Measurements from ENCODE around the gene HEMK1. TPM values are rescaled to one million over a fixed set of nuclear protein-coding genes. Genes with fewer than 3 reads are reported as not detected.

The HEMK1 gene
- total RNA-seq, 2 experiments from 2014 or later = 27.0 to 30.4 TPM

DNA sequence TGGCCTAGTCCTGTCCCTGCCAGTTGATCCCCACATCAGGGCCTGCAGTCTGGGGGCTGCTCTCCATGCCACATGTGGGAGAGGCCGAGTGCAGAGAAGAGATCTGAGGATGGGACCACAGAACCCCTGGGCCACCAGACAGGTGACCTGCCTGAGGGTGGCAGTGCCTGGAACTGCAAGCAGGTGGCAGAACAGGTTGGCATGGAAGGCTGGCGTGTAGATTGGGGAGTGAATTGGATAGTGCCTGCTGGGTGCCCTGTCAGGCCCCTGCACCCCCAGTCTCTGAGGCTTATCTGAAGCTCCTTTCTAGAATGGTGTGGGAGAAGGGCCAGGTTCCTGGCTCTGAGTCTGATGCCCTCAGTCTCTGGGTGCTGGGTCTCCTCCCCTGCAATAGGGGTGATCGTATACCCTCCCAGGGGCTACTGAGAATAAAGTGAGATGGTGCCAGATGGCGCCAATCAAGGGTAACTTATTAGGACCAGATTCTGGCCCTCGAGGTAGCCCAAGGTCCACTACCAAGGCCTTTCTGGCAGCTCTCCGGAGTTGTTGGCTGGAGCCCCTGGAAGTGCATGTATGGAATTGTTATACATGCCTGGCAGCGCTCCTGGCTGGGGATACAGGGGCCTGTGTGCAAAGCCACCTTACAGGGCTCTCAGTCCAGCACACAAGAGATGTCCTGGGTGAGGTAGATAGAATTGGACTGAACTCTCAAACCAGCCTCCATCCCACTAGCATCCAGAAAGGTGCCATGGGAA lies 17.5 kb upstream of the HEMK1 start:
- Mint-ChIP-seq H3K27ac (no peak overlapping the region), H3K4me1 (ENCODE audit: low read depth) (no peaks in the 10 kb centered on the region), H3K4me3 (no peak overlapping the region), H3K9me3 (no peaks in the 10 kb centered on the region), H3K27me3 (ENCODE audit: low read depth) (no peaks in the 10 kb centered on the region), H3K36me3 (ENCODE audit: low read depth) (no peaks in the 10 kb centered on the region)
- DNase-seq = peak; percentile 35
- intact Hi-C loops (cut with micrococcal nuclease) = loop anchor here (1.0 kb wide), 1 partner anchor 62 kb away; no protein-coding TSS in a partner anchor
- CTCF ChIA-PET = interaction anchor here (0.6 to 2.4 kb wide), 7 partner anchors 9 to 416 kb away, joined by 3 to 12 read pairs (median 3); partner anchors contain the start of gene HEMK1

DNA sequence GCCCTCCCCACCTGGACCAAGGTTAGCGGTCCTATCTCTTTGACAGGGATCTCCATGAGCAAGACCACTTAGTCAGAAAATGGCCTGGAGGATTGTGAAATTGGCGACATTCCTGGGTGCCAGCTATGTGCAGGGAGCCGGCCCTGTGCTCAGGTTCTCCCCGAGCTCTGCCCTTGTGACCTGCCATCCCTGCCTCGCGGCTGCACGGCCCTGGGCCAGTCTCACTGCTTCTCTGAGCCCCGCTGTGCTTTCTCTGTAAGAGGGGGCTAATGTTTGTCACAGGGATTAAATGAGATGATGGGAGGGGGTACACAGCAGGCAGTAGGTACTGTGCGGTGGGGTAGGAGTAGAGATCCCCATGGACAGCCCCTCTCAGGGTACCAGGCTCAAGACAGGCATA lies 16.7 kb upstream of the HEMK1 start:
- DNase-seq = no peak
- H3K27me3 Mint-ChIP-seq (ENCODE audit: low read depth) = no peaks in the 10 kb centered on the region
- no peaks in the 10 kb centered on the region for H3K36me3 Mint-ChIP-seq (ENCODE audit: low read depth)
- intact Hi-C loops (cut with micrococcal nuclease) = no loop called here
- no peaks in the 10 kb centered on the region for H3K9me3 Mint-ChIP-seq
- H3K4me3 Mint-ChIP-seq = no peak overlapping the region
- no peaks in the 10 kb centered on the region for H3K4me1 Mint-ChIP-seq (ENCODE audit: low read depth)
- H3K27ac Mint-ChIP-seq = no peak overlapping the region
- CTCF ChIA-PET = interaction anchor here (2.4 kb wide), 1 partner anchor 10 kb away, joined by 12 read pairs; no protein-coding TSS in a partner anchor

DNA sequence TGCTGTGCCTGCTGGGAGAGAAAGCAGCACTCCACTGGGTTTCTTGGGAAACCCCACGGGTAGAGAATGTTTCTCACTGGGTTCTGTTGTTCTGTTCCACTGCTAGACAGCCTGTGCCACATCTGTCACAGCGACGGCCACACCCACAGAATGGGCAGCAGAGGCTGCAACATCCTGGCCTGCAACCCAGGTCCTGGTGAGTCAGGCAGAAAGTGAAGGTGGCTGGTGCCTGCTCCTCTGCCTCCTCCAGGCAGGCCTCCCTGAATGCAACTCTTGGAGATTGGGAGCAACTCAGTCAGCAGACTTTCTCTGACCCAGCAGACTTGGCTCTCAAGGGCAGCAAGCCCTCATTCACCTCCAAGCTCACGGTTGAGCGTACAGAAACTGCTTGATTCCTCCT lies 14.8 kb upstream of the HEMK1 start:
- intact Hi-C loops (cut with micrococcal nuclease) = no loop called here
- Mint-ChIP-seq H3K4me1 (ENCODE audit: low read depth) (no peaks in the 10 kb centered on the region), H3K9me3 (no peaks in the 10 kb centered on the region), H3K4me3 (no peak overlapping the region), H3K36me3 (ENCODE audit: low read depth) (no peaks in the 10 kb centered on the region), H3K27me3 (ENCODE audit: low read depth) (no peaks in the 10 kb centered on the region), H3K27ac (no peak overlapping the region)
- peak; percentile 28 for DNase-seq
- CTCF ChIA-PET = interaction anchor here (1.3 kb wide), 1 partner anchor 12 kb away, joined by 5 read pairs; no protein-coding TSS in a partner anchor

DNA sequence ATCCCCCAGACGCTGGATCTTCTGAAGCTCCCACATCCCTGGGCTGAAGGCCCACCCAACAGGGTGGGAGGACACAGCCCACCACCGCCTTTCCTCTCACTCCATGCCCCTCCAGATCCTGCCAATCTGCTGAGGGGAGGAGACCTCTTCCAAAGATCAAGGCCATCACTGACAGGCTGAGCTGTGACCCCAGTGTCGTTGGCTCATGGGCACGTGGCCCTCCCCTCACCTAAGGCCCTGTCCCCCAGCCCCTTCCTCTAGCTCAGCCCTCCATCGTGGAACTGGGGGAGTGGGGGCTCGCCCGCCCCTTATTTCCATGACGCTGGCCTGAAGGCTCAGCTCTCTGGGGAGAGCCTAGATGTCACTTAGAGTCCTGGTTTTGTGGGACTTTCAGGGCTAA lies 12.2 kb upstream of the HEMK1 start:
- Mint-ChIP-seq H3K36me3 (ENCODE audit: low read depth) (no peaks in the 10 kb centered on the region), H3K27me3 (ENCODE audit: low read depth) (no peaks in the 10 kb centered on the region), H3K27ac (no peak overlapping the region), H3K4me1 (ENCODE audit: low read depth) (no peaks in the 10 kb centered on the region), H3K9me3 (no peaks in the 10 kb centered on the region), H3K4me3 (no peak overlapping the region)
- intact Hi-C loops (cut with micrococcal nuclease) = no loop called here
- DNase-seq = no peak
- CTCF ChIA-PET = interaction anchor here (0.7 kb wide), 1 partner anchor 58 kb away, joined by 3 read pairs; no protein-coding TSS in a partner anchor

DNA sequence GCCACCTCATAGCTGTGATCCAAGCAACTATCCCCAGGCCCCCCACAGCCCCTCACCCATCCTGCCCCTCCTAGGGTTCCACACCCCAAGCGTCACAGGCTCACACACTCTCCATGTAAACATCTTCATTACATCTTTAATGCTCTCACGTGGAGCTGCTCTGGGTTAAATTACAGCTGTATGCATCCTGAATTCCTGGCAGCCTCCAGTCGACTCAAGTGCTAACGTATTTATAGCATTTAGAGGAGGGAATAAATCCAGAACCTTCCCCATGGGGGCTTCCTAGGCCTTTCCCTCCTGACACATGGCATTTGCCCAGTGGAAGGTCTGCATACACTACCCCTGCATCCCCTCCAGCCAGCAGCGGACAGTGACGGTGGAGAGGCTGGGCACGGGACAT lies 11.4 kb upstream of the HEMK1 start:
- Mint-ChIP-seq H3K27me3 (ENCODE audit: low read depth) (no peaks in the 10 kb centered on the region), H3K9me3 (no peaks in the 10 kb centered on the region), H3K4me1 (ENCODE audit: low read depth) (no peaks in the 10 kb centered on the region), H3K36me3 (ENCODE audit: low read depth) (no peaks in the 10 kb centered on the region), H3K4me3 (no peak overlapping the region), H3K27ac (no peak overlapping the region)
- CTCF ChIA-PET = no interaction called here
- intact Hi-C loops (cut with micrococcal nuclease) = no loop called here
- no peak for DNase-seq

DNA sequence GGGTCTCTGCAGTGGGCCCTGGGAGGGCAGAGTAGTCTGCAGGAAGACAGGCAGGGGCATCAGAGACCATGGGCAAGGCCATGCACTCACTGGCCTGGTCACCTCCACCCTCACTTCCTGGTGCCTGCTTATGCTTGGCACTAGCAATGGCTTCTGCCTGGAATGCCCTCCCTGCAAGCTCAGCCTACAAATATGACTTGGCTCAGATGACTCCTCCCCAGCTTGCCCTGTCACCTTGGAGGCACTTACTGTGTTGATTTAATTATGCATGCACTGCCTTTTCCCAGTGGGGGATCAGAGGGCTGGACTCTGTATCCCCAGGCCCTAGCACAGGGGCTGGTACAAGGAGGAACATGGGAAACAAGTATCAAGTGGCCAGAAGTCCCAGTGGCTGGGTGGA lies 9.6 kb upstream of the HEMK1 start:
- Mint-ChIP-seq H3K9me3 (no peaks in the 10 kb centered on the region), H3K4me1 (ENCODE audit: low read depth) (no peaks in the 10 kb centered on the region), H3K36me3 (ENCODE audit: low read depth) (no peaks in the 10 kb centered on the region), H3K4me3 (no peak overlapping the region), H3K27ac (no peak overlapping the region), H3K27me3 (ENCODE audit: low read depth) (no peaks in the 10 kb centered on the region)
- CTCF ChIA-PET = interaction anchor here (0.6 kb wide), 1 partner anchor 9 kb away, joined by 3 read pairs; no protein-coding TSS in a partner anchor
- intact Hi-C loops (cut with micrococcal nuclease) = no loop called here
- DNase-seq = no peak

DNA sequence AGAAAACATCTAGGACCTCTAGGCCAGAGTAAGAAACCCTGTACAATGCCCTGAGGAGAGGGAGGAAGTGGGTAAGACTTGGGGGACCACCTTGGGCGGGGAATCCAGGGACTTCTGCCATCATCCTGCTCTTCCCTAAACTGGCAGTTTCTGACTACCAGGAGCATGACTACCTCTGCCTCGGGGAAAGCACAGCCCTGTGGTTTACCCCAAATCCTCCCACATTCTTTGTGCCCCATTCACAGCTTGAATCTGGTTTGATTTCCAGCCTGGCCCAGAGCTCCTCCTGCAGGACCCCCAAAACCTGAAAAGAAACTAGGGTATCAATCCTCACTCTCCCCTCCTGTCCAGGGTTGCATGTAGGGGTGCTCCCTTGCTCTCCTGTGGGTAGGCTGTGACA lies 6.5 kb upstream of the HEMK1 start:
- H3K27ac Mint-ChIP-seq = no peak overlapping the region
- H3K4me1 Mint-ChIP-seq (ENCODE audit: low read depth) = peaks cover 8% of the 10 kb centered on the region
- H3K4me3 Mint-ChIP-seq = no peak overlapping the region
- intact Hi-C loops (cut with micrococcal nuclease) = no loop called here
- H3K36me3 Mint-ChIP-seq (ENCODE audit: low read depth) = peaks cover 1% of the 10 kb centered on the region
- DNase-seq = no peak
- CTCF ChIA-PET = interaction anchor here (1.6 kb wide), 1 partner anchor 54 kb away, joined by 4 read pairs; the partner anchor contains the start of gene MAPKAPK3
- H3K27me3 Mint-ChIP-seq (ENCODE audit: low read depth) = no peaks in the 10 kb centered on the region
- H3K9me3 Mint-ChIP-seq = no peaks in the 10 kb centered on the region

DNA sequence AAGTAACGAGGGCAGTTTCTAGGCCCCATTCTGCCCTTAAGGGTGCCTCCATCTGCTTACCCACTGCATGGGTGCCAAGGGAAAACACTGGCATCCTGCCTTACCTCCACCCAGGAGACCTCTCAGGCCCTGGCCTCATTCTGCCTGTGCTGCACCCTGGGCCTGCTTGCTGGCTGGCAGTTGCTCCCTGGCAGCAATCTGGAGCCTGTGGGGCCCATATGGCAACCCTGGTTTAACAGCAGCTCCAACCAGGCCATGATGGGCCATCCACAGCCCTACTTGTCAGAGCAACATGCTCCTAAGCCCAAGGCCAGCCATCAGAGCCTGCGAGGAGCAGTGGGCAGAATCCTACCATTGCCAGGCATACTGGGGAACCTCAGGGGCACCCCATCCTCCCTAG lies 5.5 kb upstream of the HEMK1 start:
- CTCF ChIA-PET = interaction anchor here (1.6 kb wide), 1 partner anchor 53 kb away, joined by 4 read pairs; the partner anchor contains the start of gene MAPKAPK3
- no peak overlapping the region for H3K27ac Mint-ChIP-seq
- no peaks in the 10 kb centered on the region for H3K27me3 Mint-ChIP-seq (ENCODE audit: low read depth)
- DNase-seq = no peak
- H3K9me3 Mint-ChIP-seq = no peaks in the 10 kb centered on the region
- intact Hi-C loops (cut with micrococcal nuclease) = no loop called here
- H3K4me1 Mint-ChIP-seq (ENCODE audit: low read depth) = peaks cover 12% of the 10 kb centered on the region
- H3K4me3 Mint-ChIP-seq = no peak overlapping the region
- H3K36me3 Mint-ChIP-seq (ENCODE audit: low read depth) = peaks cover 1% of the 10 kb centered on the region

DNA sequence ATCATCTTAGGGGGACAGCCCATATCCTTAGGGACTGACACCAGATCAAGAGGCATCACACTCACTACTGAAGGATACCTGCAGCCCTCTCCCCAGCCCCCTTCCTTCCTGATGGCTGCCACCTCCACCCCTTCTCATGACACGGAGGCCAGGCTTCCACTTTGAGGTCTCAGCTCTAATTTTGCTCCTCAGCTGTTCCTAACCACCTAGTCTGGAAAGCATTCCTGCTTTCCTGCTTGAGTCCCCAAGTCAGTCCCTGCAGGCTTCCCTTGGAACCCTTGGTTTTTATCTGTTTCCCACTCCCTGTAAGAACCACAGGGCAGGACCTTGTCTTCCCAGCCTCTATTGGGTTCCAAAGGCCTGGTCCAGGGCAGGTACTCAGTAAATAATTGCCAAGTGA lies 5.0 kb upstream of the HEMK1 start:
- Mint-ChIP-seq H3K27ac (no peak overlapping the region), H3K4me1 (ENCODE audit: low read depth) (peaks cover 12% of the 10 kb centered on the region), H3K27me3 (ENCODE audit: low read depth) (no peaks in the 10 kb centered on the region), H3K4me3 (no peak overlapping the region), H3K9me3 (no peaks in the 10 kb centered on the region), H3K36me3 (ENCODE audit: low read depth) (peaks cover 1% of the 10 kb centered on the region)
- intact Hi-C loops (cut with micrococcal nuclease) = no loop called here
- no peak for DNase-seq
- CTCF ChIA-PET = no interaction called here

DNA sequence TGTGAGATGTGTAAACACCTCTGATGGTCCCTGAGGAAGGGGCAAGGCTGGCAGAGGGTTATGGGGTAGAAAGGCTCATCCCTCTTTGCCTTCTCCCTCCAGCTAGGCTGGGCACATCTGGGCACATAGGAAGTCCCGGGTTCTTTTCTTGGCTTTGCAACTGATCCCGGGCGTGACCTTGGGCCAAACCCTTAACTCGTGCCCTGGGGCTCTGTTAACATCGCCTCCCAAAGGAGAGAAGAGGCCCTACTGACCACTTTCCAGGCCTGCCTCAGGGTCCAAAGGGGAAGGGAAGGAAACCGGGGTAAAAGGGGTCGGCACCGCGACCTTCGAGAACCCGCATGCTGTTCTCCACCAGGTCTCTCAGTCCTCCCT lies 2.3 kb upstream of the HEMK1 start:
- Mint-ChIP-seq H3K4me1 (ENCODE audit: low read depth) (peaks cover 34% of the 10 kb centered on the region), H3K27ac (no peak overlapping the region)
- intact Hi-C loops (cut with micrococcal nuclease) = loop anchor here (2.0 kb wide), 1 partner anchor 208 kb away; the partner anchor contains the start of gene TMEM115

DNA sequence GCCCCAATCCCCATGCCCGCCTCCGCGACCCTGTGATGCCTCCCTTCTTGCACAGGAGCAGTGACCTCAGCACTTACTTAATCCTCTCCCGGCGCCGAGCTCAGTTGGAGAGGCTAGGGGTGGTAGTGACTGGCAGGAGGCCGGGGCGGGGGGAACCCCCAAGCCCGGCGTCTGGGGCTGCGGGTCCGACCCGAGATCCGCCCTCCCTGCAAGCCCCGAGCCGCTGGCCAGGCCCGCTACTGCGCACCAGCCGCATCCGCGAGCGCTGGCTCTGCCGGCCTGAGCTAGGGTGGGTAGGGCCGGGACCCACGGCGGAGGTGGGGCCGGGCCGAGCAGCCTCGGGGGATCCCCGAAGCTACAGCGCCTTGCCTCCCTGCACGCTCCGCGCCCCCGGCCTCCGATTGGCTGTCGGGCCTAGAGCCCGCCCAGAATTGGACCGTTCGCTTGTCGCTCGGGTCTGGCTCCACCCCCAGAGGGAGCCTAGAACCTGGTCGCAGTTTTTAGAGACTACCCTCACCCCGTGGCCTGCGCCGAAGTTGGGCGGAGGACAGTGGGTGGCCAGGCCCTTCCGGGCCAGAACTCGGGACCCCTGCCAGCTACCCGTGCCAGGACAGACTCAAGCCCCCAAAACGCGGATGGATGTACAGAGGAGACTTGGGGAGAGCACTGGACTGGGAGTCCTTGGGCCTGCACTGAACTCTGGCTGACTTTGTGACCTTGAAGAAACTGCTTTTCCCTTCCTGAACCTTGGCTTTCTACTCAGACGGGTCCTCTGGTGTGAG lies 1.7 kb upstream of the HEMK1 start, which contains the start of gene C3orf18:
TSS of gene C3orf18 (minus strand) at position 362 of the 782 bp plus-strand sequence. CDS start 2,048 bp downstream, outside the sequence.
- intact Hi-C loops (cut with micrococcal nuclease) = loop anchor here (2.0 kb wide), 2 partner anchors 209 to 217 kb away; partner anchors contain the start of genes CYB561D2, NPRL2 and TMEM115
- H3K4me3 Mint-ChIP-seq = peak within 1 kb of the TSS; percentile 98
- CTCF ChIA-PET = interaction anchor here (0.9 to 13.0 kb wide), 6 partner anchors 21 to 822 kb away, joined by 4 to 376 read pairs (median 119); partner anchors contain the start of genes CISH and MAPKAPK3

More for the DNA sequence above, 2.3 kb upstream of the HEMK1 start:
- Mint-ChIP-seq H3K27me3 (ENCODE audit: low read depth) (no peaks in the 10 kb centered on the region), H3K4me3 (peak overlapping the region; percentile 98), H3K36me3 (ENCODE audit: low read depth) (peaks cover 7% of the 10 kb centered on the region), H3K9me3 (no peaks in the 10 kb centered on the region)
- DNase-seq = no peak
- CTCF ChIA-PET = interaction anchor here (0.9 to 13.0 kb wide), 5 partner anchors 22 to 822 kb away, joined by 4 to 376 read pairs (median 4); partner anchors contain the start of genes CISH and MAPKAPK3

More for the DNA sequence above, 1.7 kb upstream of the HEMK1 start, which contains the start of gene C3orf18:
- Mint-ChIP-seq H3K27me3 (ENCODE audit: low read depth) (no peaks in the 10 kb centered on the region), H3K9me3 (no peaks in the 10 kb centered on the region), H3K27ac (peak within 1 kb of the TSS; percentile 95), H3K4me1 (ENCODE audit: low read depth) (peaks cover 40% of the 10 kb centered on the region), H3K36me3 (ENCODE audit: low read depth) (peaks cover 7% of the 10 kb centered on the region)
- DNase-seq = peak; percentile 96

Measured in activated naive CD4-positive, alpha-beta T cell treated with anti-CD3 and anti-CD28 coated beads for 36 hours (primary cell).